NCI-H146 (cell line): ENCODE results near the gene FEM1B.

Source experiments
- DNase-seq: peaks from one replicate; lab custom pipeline; 2025; lab: John Stamatoyannopoulos, UW

Gene FEM1B

GRCh38 chr15:68325726-68326125 is 48.2 kb downstream of the FEM1B start:
- no peak for DNase-seq

- DNase-seq, result no peak
Measured at GRCh38 chr15:68326711-68327354, 49.3 kb downstream of the FEM1B start.

- DNase-seq, result no peak
Measured at GRCh38 chr15:68328443-68328842, 50.9 kb downstream of the FEM1B start.

GRCh38 chr15:68328964-68329363 is 51.4 kb downstream of the FEM1B start:
- DNase-seq, result no peak

- DNase-seq, result no peak
Measured at GRCh38 chr15:68330416-68330815, 52.9 kb downstream of the FEM1B start.

GRCh38 chr15:68330901-68331300 is 53.4 kb downstream of the FEM1B start:
- no peak for DNase-seq

- no peak for DNase-seq
Measured at GRCh38 chr15:68332266-68332665, 54.7 kb downstream of the FEM1B start.

- no peak for DNase-seq
Measured at GRCh38 chr15:68333775-68334470, 56.4 kb downstream of the FEM1B start.

- DNase-seq, result no peak
Measured at GRCh38 chr15:68334661-68335124, 57.1 kb downstream of the FEM1B start.

- no peak for DNase-seq
Measured at GRCh38 chr15:68335251-68335650, 57.7 kb downstream of the FEM1B start.

GRCh38 chr15:68335655-68336054 is 58.1 kb downstream of the FEM1B start:
- no peak for DNase-seq

GRCh38 chr15:68336516-68336915 is 59.0 kb downstream of the FEM1B start:
- no peak for DNase-seq

GRCh38 chr15:68337826-68338225 is 60.3 kb downstream of the FEM1B start:
- DNase-seq, result no peak

GRCh38 chr15:68339481-68339880 is 61.9 kb downstream of the FEM1B start:
- no peak for DNase-seq

GRCh38 chr15:68340726-68341671 is 63.5 kb downstream of the FEM1B start:
- no peak for DNase-seq

GRCh38 chr15:68341760-68342725 is 64.5 kb downstream of the FEM1B start:
- no peak for DNase-seq

GRCh38 chr15:68343579-68344225 is 66.2 kb downstream of the FEM1B start:
- no peak for DNase-seq

- no peak for DNase-seq
Measured at GRCh38 chr15:68344600-68344999, 67.1 kb downstream of the FEM1B start.
